Suprapubic skin (tissue), 3 donors: Measurements from ENCODE around the gene KAT5.

Source experiments
- CTCF ChIP-seq, 2 donors: fragments of 200-600 bp in 1 of 2; fragments of 450-650 bp in 1 of 2; sonication (generic) in 1 of 2; IDR thresholded peaks; one replicate each; pipeline ENCODE4 v1.5.1; 2016 to 2019; ENCODE audit warnings: antibody characterized with exemption in 2 of 2, mild to moderate bottlenecking in 1 of 2, moderate library complexity in 1 of 2
- EP300 ChIP-seq: sonication (generic); formaldehyde crosslinking; IDR thresholded peaks from one replicate; pipeline ENCODE4 v1.6.1; 2017; ENCODE audit warnings: antibody characterized with exemption
- POLR2A ChIP-seq, 2 donors: fragments of 450-650 bp; IDR thresholded peaks; one replicate each; pipeline ENCODE4 v1.6.1; 2017; ENCODE audit warnings: antibody characterized with exemption in 2 of 2, mild to moderate bottlenecking in 2 of 2, moderate library complexity in 2 of 2

- no peak for TF ChIP-seq CTCF (IDR thresholded peaks at IDR 0.05)
- TF ChIP-seq POLR2A (IDR thresholded peaks at IDR 0.05), result no peak
- no peak for TF ChIP-seq EP300
These were observed 39.7 kb upstream of the KAT5 start for GRCh38 chr11:65672180-65672860.
